Measurements from ENCODE around the gene FUBP3. TPM values are rescaled to one million over a fixed set of nuclear protein-coding genes. Genes with fewer than 3 reads are reported as not detected.
A peak's percentile ranks its signal among the peaks of the same experiment; 100 is the strongest.
"Not testable (repeated sequence)": the region's sequence is repeated elsewhere in the genome, so short reads cannot be mapped to it uniquely, and the experiment has no call there.

FUBP3 gene
- total RNA-seq, 4 donors from 2014 or later = 71.7 to 83.9 (median 77.8) TPM

DNA sequence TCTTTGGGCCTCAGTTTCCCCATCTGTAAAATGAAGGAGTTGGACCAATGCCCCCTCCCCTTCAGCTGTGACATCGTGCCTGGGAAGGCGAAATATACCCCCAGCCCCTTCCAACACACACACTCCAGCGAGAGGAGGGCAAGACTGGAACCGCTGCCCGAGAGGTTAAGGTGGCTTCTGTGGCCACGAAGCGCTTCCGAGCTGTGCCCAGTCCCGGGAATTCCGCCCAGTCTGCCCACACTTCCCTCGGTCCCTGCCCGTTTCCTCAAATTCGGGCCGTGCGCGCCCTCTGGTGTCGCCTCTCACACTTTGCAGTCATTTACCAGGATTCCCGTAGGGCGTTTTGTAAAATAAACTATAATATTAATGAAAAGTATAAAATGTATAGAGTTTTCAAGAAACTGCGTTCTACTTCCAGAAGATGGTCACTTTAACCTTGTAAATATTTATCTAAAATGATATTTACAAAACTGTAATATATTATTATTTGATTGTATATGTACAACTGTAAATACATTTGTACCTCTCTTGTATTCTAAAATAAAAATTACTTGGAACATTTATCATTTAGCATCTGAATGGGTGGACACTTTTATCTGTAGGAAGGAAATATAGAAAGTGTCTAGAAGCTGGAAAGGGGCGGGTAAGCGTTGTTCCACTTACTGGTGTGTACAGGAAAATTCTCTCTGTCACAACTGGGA is 103.2 kb downstream of the FUBP3 start:
- DNase-seq = peak; percentile 85 to 89
- H3K36me3 ChIP-seq = no peaks in the 10 kb centered on the region
- TF ChIP-seq, protein P1, sequence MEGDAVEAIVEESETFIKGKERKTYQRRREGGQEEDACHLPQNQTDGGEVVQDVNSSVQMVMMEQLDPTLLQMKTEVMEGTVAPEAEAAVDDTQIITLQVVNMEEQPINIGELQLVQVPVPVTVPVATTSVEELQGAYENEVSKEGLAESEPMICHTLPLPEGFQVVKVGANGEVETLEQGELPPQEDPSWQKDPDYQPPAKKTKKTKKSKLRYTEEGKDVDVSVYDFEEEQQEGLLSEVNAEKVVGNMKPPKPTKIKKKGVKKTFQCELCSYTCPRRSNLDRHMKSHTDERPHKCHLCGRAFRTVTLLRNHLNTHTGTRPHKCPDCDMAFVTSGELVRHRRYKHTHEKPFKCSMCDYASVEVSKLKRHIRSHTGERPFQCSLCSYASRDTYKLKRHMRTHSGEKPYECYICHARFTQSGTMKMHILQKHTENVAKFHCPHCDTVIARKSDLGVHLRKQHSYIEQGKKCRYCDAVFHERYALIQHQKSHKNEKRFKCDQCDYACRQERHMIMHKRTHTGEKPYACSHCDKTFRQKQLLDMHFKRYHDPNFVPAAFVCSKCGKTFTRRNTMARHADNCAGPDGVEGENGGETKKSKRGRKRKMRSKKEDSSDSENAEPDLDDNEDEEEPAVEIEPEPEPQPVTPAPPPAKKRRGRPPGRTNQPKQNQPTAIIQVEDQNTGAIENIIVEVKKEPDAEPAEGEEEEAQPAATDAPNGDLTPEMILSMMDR (IDR thresholded peaks at IDR 0.05) = peak; percentile 59 to 83 (median 82)
- TF ChIP-seq POLR2A (IDR thresholded peaks at IDR 0.05) = no peak
- no peaks in the 10 kb centered on the region for H3K9me3 ChIP-seq
- H3K4me1 ChIP-seq = peaks cover 12 to 14% of the 10 kb centered on the region in 2 donors
- peak overlapping the region in 1 of 3 donors; percentile 43 for H3K4me3 ChIP-seq (replicated peaks in 1 of 3)
- no peaks in the 10 kb centered on the region for H3K27me3 ChIP-seq
- intact Hi-C loops (cut with DNase I) = loop anchor here (1.0 kb wide), 1 partner anchor 221 kb away; no protein-coding TSS in a partner anchor
- WGBS, 2 donors = 6% methylated on average over 17 to 21 of the region's 22 CpGs
- no peak overlapping the region for H3K27ac ChIP-seq

DNA sequence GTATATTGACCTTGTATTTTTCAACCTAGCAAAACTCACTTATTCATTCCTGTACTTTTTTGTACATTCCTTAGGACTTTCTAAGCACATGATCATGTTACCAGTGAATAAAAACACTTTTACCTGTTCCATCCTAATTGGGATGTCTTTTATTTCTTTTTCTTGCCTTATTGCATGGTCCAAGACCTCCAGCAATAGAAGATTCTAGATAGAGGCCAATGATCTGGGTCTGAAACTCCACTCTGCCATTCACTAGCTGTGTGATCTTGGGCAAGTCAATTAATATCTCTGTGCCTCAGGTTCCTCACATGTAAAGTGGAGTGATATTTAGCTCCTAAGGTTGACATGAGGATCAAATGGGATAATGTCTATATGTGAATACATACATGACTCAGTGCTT is 105.7 kb downstream of the FUBP3 start:
- no peaks in the 10 kb centered on the region for H3K9me3 ChIP-seq
- intact Hi-C loops (cut with DNase I) = no loop called here
- no peak overlapping the region for H3K4me3 ChIP-seq (replicated peaks in 1 of 3)
- TF ChIP-seq, protein P1 (IDR thresholded peaks at IDR 0.05) = no peak
- TF ChIP-seq POLR2A (IDR thresholded peaks at IDR 0.05) = no peak
- H3K4me1 ChIP-seq = peaks cover 14 to 17% of the 10 kb centered on the region in 2 donors
- no peak overlapping the region for H3K27ac ChIP-seq
- no peaks in the 10 kb centered on the region for H3K36me3 ChIP-seq
- no peaks in the 10 kb centered on the region for H3K27me3 ChIP-seq
- DNase-seq = no peak

DNA sequence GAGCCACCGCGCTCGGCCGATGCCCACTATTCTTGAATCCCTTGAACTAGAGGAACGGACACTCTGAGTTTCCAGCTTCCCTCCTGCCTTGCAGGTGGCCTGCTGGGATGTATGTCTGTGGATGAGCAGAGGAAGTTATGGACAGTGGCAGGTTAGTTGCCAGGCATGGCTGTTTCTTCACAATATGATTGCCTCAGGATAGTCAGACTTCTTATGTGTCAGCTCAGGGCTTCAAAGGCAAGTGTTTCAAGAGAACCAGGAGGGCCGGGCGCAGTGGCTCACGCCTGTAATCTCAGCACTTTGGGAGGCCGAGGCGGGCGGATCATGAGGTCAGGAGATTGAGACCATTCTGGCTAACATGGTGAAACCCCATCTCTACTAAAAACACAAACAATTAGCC is 106.6 kb downstream of the FUBP3 start:
- H3K27ac ChIP-seq; H3K36me3 ChIP-seq; intact Hi-C loops (cut with DNase I); H3K4me3 ChIP-seq (replicated peaks in 1 of 3); H3K9me3 ChIP-seq; DNase-seq; H3K27me3 ChIP-seq: not testable (repeated sequence)
- H3K4me1 ChIP-seq = peaks cover 10 to 17% of the 10 kb centered on the region in 2 donors
- 96 to 98% methylated on average over 9 to 11 of the region's 11 CpGs for WGBS, 2 donors

DNA sequence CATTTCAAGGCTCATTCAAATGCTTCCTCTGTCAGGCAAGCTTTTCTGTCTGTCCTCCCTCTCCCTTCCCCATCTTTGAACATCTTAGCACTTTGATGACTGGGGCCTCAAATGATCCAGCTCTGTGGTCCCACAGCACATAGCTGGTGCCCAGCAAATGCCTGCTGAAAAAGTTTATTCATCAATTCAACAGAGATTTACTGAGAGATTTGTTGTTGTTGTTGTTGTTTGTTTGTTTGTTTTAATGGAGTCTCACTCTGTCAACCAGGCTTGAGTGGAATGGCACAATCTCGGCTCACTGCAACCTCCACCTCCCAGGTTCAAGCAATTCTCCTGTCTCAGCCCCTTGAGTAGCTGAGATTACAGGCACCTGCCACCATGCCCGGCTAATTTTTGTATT is 108.2 kb downstream of the FUBP3 start:
- H3K4me1 ChIP-seq = peaks cover 0 to 11% of the 10 kb centered on the region in 2 donors
- no peak for DNase-seq
- 51% methylated on average over 2 of the region's 2 CpGs for WGBS, 2 donors
- no peak overlapping the region for H3K27ac ChIP-seq
- no peaks in the 10 kb centered on the region for H3K36me3 ChIP-seq
- no peak overlapping the region for H3K4me3 ChIP-seq (replicated peaks in 1 of 3)
- intact Hi-C loops (cut with DNase I) = no loop called here
- H3K27me3 ChIP-seq = no peaks in the 10 kb centered on the region
- no peaks in the 10 kb centered on the region for H3K9me3 ChIP-seq
- TF ChIP-seq, protein P1 (IDR thresholded peaks at IDR 0.05) = no peak
- TF ChIP-seq POLR2A (IDR thresholded peaks at IDR 0.05) = no peak

Small RNA genes within 50 kb of the gene (microRNA-seq; reads per million reads assigned to microRNA genes)
- gene MIR6856 = not detected

Small RNA genes within 50 kb of the gene (small RNA-seq; reads per million reads assigned to genes)
- not detected for gene MIR6856

Other genes with a start within 250 kb of the FUBP3 start
- gene ASS1, start 134.6 kb upstream of the FUBP3 start, total RNA-seq = 100 to 1,000 TPM; 123 to 235 (median 166) TPM
- gene PRDM12, start 85.0 kb downstream of the FUBP3 start, total RNA-seq = not detected
- 10 to 100 TPM; 19.2 to 21.6 (median 20.3) TPM for gene EXOSC2, start 114.2 kb downstream of the FUBP3 start, total RNA-seq

Measured in thyroid gland (tissue), 4 donors.